Measurements from ENCODE around the gene MBP.
A peak's percentile ranks its signal among the peaks of the same experiment; 100 is the strongest.

The MBP gene

GRCh38 chr18:77114415-77115191 lies 18.0 kb downstream of the MBP start:
- peak; percentile 44 for DNase-seq (ENCODE audit: low read depth)
- TF ChIP-seq CTCF (IDR thresholded peaks at IDR 0.05; ENCODE audit: control insufficient read depth, extremely low read depth, insufficient read depth): no peak
- H3K4me3 ChIP-seq (ENCODE audit: low read depth, low read length): no peak overlapping the region

- no peak for DNase-seq (ENCODE audit: low read depth)
- TF ChIP-seq CTCF (IDR thresholded peaks at IDR 0.05; ENCODE audit: control insufficient read depth, extremely low read depth, insufficient read depth): no peak
- H3K4me3 ChIP-seq (ENCODE audit: low read depth, low read length): no peak overlapping the region
Measured at GRCh38 chr18:77114152-77114414, 18.5 kb downstream of the MBP start.

GRCh38 chr18:77113361-77114151 lies 19.0 kb downstream of the MBP start:
- DNase-seq (ENCODE audit: low read depth): no peak
- no peak overlapping the region for H3K4me3 ChIP-seq (ENCODE audit: low read depth, low read length)
- no peak for TF ChIP-seq CTCF (IDR thresholded peaks at IDR 0.05; ENCODE audit: control insufficient read depth, extremely low read depth, insufficient read depth)

GRCh38 chr18:77112747-77113092 lies 19.9 kb downstream of the MBP start:
- no peak overlapping the region for H3K4me3 ChIP-seq (ENCODE audit: low read depth, low read length)
- DNase-seq (ENCODE audit: low read depth): no peak
- TF ChIP-seq CTCF (IDR thresholded peaks at IDR 0.05; ENCODE audit: control insufficient read depth, extremely low read depth, insufficient read depth): no peak

- TF ChIP-seq CTCF (IDR thresholded peaks at IDR 0.05; ENCODE audit: control insufficient read depth, extremely low read depth, insufficient read depth): no peak
- no peak for DNase-seq (ENCODE audit: low read depth)
- no peak overlapping the region for H3K4me3 ChIP-seq (ENCODE audit: low read depth, low read length)
Measured at GRCh38 chr18:77111951-77112746, 20.4 kb downstream of the MBP start.

GRCh38 chr18:77111449-77111848 lies 21.1 kb downstream of the MBP start:
- TF ChIP-seq CTCF (IDR thresholded peaks at IDR 0.05; ENCODE audit: control insufficient read depth, extremely low read depth, insufficient read depth): no peak
- no peak overlapping the region for H3K4me3 ChIP-seq (ENCODE audit: low read depth, low read length)
- DNase-seq (ENCODE audit: low read depth): no peak
